ENCODE results near the gene OSGIN1.

OSGIN1 gene

DNA sequence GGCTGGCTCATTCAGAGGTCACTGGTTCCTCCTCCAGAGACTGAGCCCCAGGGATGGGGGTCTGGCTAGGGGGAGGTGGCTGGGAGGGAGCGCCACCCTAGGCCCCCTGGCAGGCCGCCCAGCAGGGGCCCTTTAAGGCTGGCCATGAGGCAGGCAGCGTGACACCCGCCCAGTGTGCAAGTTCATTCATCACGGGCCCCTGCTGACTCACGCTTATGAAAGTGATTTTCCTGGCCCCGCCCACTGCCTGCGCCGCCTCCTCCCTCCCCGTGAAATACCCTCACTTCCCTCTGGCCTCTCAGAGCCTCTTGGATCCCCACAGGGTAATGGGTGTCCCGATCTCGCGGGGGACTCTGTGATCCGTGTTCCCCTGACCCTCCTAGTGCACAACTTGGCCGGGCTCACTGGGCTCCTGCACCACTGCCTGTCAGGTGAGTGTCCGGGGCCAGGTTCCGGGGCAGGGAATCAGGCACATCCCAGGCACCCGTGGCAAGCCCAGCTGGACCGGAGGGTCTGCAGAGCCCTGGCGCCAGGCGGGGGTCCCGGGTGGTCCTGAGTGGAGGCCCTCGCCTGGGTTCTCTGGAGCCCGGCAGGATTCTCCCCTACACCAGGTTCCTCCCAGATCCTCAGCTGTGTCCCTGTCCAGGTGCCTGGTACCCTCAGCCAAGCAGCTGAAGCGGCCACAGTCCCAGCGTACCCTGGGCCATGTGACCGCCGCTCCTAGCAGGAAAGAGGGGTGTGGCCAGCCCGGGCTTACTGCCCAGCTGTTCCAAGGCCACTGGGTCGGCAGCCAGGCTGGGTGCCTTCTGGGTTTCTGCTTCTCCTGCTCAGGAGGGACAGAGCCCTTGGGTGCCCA, at the start of gene OSGIN1:
OSGIN1 (plus strand) TSS at position 301 of the 856 bp plus-strand sequence. CDS start 4,432 bp downstream, outside the sequence.
- Histone ChIP-seq H3K79me2 (ENCODE audit: insufficient read depth, low read length) (no peaks in the 10 kb centered on the region), H3K9me3 (ENCODE audit: insufficient read depth, low read length, severe bottlenecking) (no peaks in the 10 kb centered on the region), H3K4me2 (ENCODE audit: insufficient read depth, low read length) (peak within 1 kb of the TSS; percentile 53), H3K4me3 (ENCODE audit: low read depth in 1 of 2, low read length in 2 of 2) (no peak within 1 kb of the TSS), H3K9ac (ENCODE audit: low read depth, low read length) (no peak within 1 kb of the TSS), H2AFZ (ENCODE audit: low read depth, low read length) (peak within 1 kb of the TSS; percentile 48; the same call in 1 of the 2 replicates), H3K36me3 (ENCODE audit: insufficient read depth, low read length) (no peaks in the 10 kb centered on the region), H3K27ac (ENCODE audit: low read length) (no peak within 1 kb of the TSS), H3K4me1 (ENCODE audit: insufficient read depth, low read length) (peaks cover 11% of the 10 kb centered on the region), H4K20me1 (ENCODE audit: insufficient read depth, low read length) (no peaks in the 10 kb centered on the region), H3K27me3 (ENCODE audit: insufficient read depth, low read length, poor library complexity) (peaks cover 7% of the 10 kb centered on the region)
- TF ChIP-seq, protein P1, sequence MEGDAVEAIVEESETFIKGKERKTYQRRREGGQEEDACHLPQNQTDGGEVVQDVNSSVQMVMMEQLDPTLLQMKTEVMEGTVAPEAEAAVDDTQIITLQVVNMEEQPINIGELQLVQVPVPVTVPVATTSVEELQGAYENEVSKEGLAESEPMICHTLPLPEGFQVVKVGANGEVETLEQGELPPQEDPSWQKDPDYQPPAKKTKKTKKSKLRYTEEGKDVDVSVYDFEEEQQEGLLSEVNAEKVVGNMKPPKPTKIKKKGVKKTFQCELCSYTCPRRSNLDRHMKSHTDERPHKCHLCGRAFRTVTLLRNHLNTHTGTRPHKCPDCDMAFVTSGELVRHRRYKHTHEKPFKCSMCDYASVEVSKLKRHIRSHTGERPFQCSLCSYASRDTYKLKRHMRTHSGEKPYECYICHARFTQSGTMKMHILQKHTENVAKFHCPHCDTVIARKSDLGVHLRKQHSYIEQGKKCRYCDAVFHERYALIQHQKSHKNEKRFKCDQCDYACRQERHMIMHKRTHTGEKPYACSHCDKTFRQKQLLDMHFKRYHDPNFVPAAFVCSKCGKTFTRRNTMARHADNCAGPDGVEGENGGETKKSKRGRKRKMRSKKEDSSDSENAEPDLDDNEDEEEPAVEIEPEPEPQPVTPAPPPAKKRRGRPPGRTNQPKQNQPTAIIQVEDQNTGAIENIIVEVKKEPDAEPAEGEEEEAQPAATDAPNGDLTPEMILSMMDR (IDR thresholded peaks at IDR 0.05; ENCODE audit: borderline replicate concordance, extremely low read depth, low read length, poor library complexity, severe bottlenecking), result no peak
- TF ChIP-seq EZH2 (IDR thresholded peaks at IDR 0.05; ENCODE audit: borderline replicate concordance, low read depth, low read length, severe bottlenecking), result no peak
- ATAC-seq (ENCODE audit: insufficient read depth, low read depth) (peak; percentile 84), DNase-seq (peak; percentile 74)

GRCh38 chr16:83903751-83904150, 49.3 kb upstream of the OSGIN1 start:
- H3K9me3 ChIP-seq (ENCODE audit: insufficient read depth, low read length, severe bottlenecking), result no peaks in the 10 kb centered on the region
- peaks cover 15% of the 10 kb centered on the region for H4K20me1 ChIP-seq (ENCODE audit: insufficient read depth, low read length)
- H3K36me3 ChIP-seq (ENCODE audit: insufficient read depth, low read length), result peaks cover 27% of the 10 kb centered on the region
- no peak for TF ChIP-seq EZH2 (IDR thresholded peaks at IDR 0.05; ENCODE audit: borderline replicate concordance, low read depth, low read length, severe bottlenecking)
- TF ChIP-seq, protein P1 (IDR thresholded peaks at IDR 0.05; ENCODE audit: borderline replicate concordance, extremely low read depth, low read length, poor library complexity, severe bottlenecking), result no peak
- ATAC-seq (ENCODE audit: insufficient read depth, low read depth), result no peak
- no peak overlapping the region for H3K4me3 ChIP-seq (ENCODE audit: low read depth in 1 of 2, low read length in 2 of 2)
- no peak overlapping the region for H3K9ac ChIP-seq (ENCODE audit: low read depth, low read length)
- no peaks in the 10 kb centered on the region for H3K27me3 ChIP-seq (ENCODE audit: insufficient read depth, low read length, poor library complexity)
- H3K4me1 ChIP-seq (ENCODE audit: insufficient read depth, low read length), result peaks cover 23% of the 10 kb centered on the region
- no peak overlapping the region for H3K27ac ChIP-seq (ENCODE audit: low read length)
- no peak overlapping the region for H3K4me2 ChIP-seq (ENCODE audit: insufficient read depth, low read length)
- no peak overlapping the region for H2AFZ ChIP-seq (ENCODE audit: low read depth, low read length)
- peaks cover 15% of the 10 kb centered on the region for H3K79me2 ChIP-seq (ENCODE audit: insufficient read depth, low read length)
- no peak for DNase-seq

DNA sequence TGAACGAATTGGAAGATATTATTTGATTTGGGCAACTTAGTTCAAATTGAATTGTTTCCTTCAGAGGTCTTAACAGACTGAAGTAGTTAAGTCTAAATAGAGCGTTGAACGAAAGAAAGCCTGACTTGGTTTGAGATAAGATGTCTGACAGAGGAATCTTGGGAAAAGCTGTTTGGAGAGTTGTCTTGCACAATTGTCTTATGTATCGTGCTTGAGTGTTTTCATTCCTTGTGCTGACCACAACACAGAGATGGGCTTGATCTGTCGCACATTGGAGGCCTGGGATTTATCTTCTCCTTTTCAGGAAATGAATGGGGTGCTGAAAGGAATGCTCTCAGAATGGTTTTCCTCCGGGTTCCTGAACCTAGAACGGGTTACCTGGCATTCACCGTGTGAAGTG, 46.4 kb upstream of the OSGIN1 start:
- ATAC-seq (ENCODE audit: insufficient read depth, low read depth), result no peak
- H3K27ac ChIP-seq (ENCODE audit: low read length), result no peak overlapping the region
- H3K4me1 ChIP-seq (ENCODE audit: insufficient read depth, low read length), result no peaks in the 10 kb centered on the region
- no peak for DNase-seq
- peaks cover 5% of the 10 kb centered on the region; the same call in 1 of the 2 replicates for H3K79me2 ChIP-seq (ENCODE audit: insufficient read depth, low read length)
- no peak overlapping the region for H3K4me3 ChIP-seq (ENCODE audit: low read depth in 1 of 2, low read length in 2 of 2)
- H3K4me2 ChIP-seq (ENCODE audit: insufficient read depth, low read length), result no peak overlapping the region
- H2AFZ ChIP-seq (ENCODE audit: low read depth, low read length), result no peak overlapping the region
- H4K20me1 ChIP-seq (ENCODE audit: insufficient read depth, low read length), result peaks cover 5% of the 10 kb centered on the region
- H3K9me3 ChIP-seq (ENCODE audit: insufficient read depth, low read length, severe bottlenecking), result no peaks in the 10 kb centered on the region
- no peak overlapping the region for H3K9ac ChIP-seq (ENCODE audit: low read depth, low read length)
- no peaks in the 10 kb centered on the region for H3K27me3 ChIP-seq (ENCODE audit: insufficient read depth, low read length, poor library complexity)
- no peak for TF ChIP-seq EZH2 (IDR thresholded peaks at IDR 0.05; ENCODE audit: borderline replicate concordance, low read depth, low read length, severe bottlenecking)
- TF ChIP-seq, protein P1 (IDR thresholded peaks at IDR 0.05; ENCODE audit: borderline replicate concordance, extremely low read depth, low read length, poor library complexity, severe bottlenecking), result no peak
- H3K36me3 ChIP-seq (ENCODE audit: insufficient read depth, low read length), result peaks cover 30% of the 10 kb centered on the region
